Fibroblast of skin of right biceps (primary cell): ENCODE data around the gene OR4F16.
"Not testable (repeated sequence)": the region's sequence is repeated elsewhere in the genome, so short reads cannot be mapped to it uniquely, and the experiment has no call there.

ENCODE experiments used
- DNase-seq: peaks from one replicate; pipeline ENCODE4 v3.0.0-alpha.2; 2013

OR4F16 gene

GRCh38 chr1:686554-686953 is at the start of gene OR4F16:
Gene OR4F16, minus strand, starts transcription at chr1:686654. Its CDS starts 0 bp downstream, at chr1:686654.
- not testable (repeated sequence) for DNase-seq

- DNase-seq = not testable (repeated sequence)
These were observed 47.2 kb upstream of the OR4F16 start for GRCh38 chr1:733649-734048.

- not testable (repeated sequence) for DNase-seq
These were observed 40.6 kb upstream of the OR4F16 start for GRCh38 chr1:727040-727439.
